Measurements from ENCODE around the gene GSC. TPM values are rescaled to one million over a fixed set of nuclear protein-coding genes. Genes with fewer than 3 reads are reported as not detected.

GSC gene
- total and polyA plus RNA-seq, 2 of the 4 experiments (the other 2 are of a cell fraction), result not detected

DNA sequence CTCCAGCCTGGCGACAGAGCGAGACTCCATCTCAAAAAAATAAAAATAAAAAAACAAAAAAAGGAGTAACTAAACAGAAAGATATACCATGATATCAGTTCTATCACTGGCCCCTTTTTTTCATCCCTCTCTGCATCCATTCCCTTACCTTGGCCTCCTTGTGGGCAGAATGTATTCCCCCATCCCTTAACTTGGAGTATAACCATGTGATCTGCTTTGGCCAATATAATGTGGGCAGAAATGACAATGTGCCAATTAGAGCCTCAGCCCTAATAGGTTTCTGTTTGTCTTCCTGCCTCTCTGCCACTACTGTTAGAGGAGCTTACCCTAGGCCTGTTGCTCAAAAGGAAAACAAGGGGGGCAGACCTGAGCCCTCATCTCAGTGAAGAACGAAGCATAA, 23.8 kb downstream of the GSC start:
- Histone ChIP-seq H3K4me2 (ENCODE audit: low read depth, low read length) (no peak overlapping the region), H3K56ac (ENCODE audit: extremely low read depth, insufficient read depth, low read length) (no peak overlapping the region), H2BK20ac (ENCODE audit: low read depth, low read length) (no peak overlapping the region), H4K8ac (ENCODE audit: low read depth in 2 of 2, low read length in 2 of 2) (no peak overlapping the region), H4K5ac (ENCODE audit: low read depth, low read length) (no peak overlapping the region), H3K79me1 (ENCODE audit: low read depth in 1 of 2, low read length in 2 of 2) (no peaks in the 10 kb centered on the region), H2AK9ac (replicated peaks; ENCODE audit: low read depth, low read length, poor library complexity) (no peak overlapping the region), H2AFZ (replicated peaks; ENCODE audit: low read length, poor library complexity) (no peak overlapping the region), H4K20me1 (ENCODE audit: insufficient read depth, low read length) (no peaks in the 10 kb centered on the region), H3K18ac (ENCODE audit: low read depth, low read length) (no peak overlapping the region), H3K4me1 (ENCODE audit: control insufficient read depth, insufficient read depth, low read length) (no peaks in the 10 kb centered on the region), H3K36me3 (ENCODE audit: control insufficient read depth, insufficient read depth, low read length) (no peaks in the 10 kb centered on the region), H3K14ac (replicated peaks; ENCODE audit: low read depth, low read length) (no peak overlapping the region), H3K4me3 (ENCODE audit: insufficient read depth, low read depth, low read length) (no peak overlapping the region), H4K91ac (ENCODE audit: insufficient read depth, low read depth, low read length) (no peak overlapping the region), H2BK5ac (ENCODE audit: low read depth, low read length, poor library complexity, severe bottlenecking) (no peak overlapping the region), H2BK120ac (ENCODE audit: low read depth, low read length) (no peak overlapping the region), H2BK15ac (ENCODE audit: low read depth, low read length) (no peak overlapping the region), H3K27me3 (ENCODE audit: control insufficient read depth, insufficient read depth, low read length) (no peaks in the 10 kb centered on the region), H3K27ac (ENCODE audit: insufficient read depth, low read length) (no peak overlapping the region), H3K9ac (ENCODE audit: low read depth, low read length) (no peak overlapping the region), H3K9me1 (ENCODE audit: insufficient read depth, low read length) (no peaks in the 10 kb centered on the region), H3K4ac (ENCODE audit: low read depth, low read length) (no peak overlapping the region), H2AK5ac (ENCODE audit: low read depth, low read length) (no peak overlapping the region), H3K9me3 (ENCODE audit: control insufficient read depth, insufficient read depth, low read length) (no peaks in the 10 kb centered on the region), H3K23ac (ENCODE audit: low read depth, low read length) (no peak overlapping the region)
- no CpG with 5 or more reads among the region's 3 CpGs for WGBS, 2 experiments (ENCODE audit: extremely low coverage in 2 of 2, insufficient read length in 1 of 2)
- TF ChIP-seq POLR2A (IDR thresholded peaks at IDR 0.05; ENCODE audit: low read depth, low read length) (no peak), BHLHE40 (IDR thresholded peaks at IDR 0.05; ENCODE audit: low read depth, low read length) (no peak)
- no peak for ATAC-seq (ENCODE audit: low read depth)
- no peak for DNase-seq
- in situ Hi-C loops (cut with MboI; ENCODE audit: low sequenced_read_pairs) (no loop called here), intact Hi-C loops (cut with micrococcal nuclease) (no loop called here), dilution Hi-C loops (cut with HindIII; ENCODE audit: low sequenced_read_pairs, unreplicated experiment) (no loop called here)
- CTCF ChIA-PET, result no interaction called here
- POLR2A ChIA-PET (ENCODE audit: unreplicated experiment), result no interaction called here
- BruUV-seq (replicated peaks), result no TSS peak

All from IMR-90 (cell line).